ENCODE measurements around the gene FOXO1.

FOXO1 gene

DNA sequence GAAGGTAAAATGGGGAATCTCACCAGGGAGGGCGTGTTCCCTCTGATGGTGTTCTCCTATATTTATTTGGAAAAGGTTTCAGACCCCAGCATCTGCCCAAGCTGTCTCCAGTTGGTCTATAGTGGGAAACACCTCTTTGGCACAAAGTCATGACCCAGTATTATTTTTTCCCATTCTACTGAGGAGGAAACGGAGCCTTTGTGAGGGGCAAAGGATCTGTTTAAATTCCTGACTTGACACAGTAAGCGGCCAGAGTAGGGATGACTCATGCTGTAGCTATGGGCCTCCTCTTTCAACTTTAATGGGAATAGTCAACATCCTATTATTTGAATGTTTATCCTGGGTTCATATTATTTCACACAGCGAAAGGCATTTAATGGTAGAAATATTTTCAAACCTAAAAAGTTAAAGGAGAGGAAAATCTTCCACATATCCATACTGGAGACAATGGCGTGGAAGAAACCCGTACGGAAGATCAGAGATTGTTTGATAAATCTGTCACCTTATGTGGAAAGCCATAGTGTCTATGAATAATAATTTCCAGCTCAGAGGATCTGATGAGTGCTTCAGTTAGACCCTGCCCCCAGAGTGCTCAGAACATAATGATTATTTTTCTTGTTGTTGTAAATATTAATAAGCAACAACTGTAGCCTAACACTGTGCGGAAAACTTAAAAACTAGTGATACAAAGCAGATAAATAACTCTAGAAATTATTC, 126.0 kb downstream of the FOXO1 start:
- DNase-seq (ENCODE audit: low read depth): peak; percentile 91
- in situ Hi-C loops (cut with HindIII; ENCODE audit: low sequenced_read_pairs): no loop called here
- H3K4me3 ChIP-seq (ENCODE audit: low read depth, low read length): no peak overlapping the region
- TF ChIP-seq CTCF (IDR thresholded peaks at IDR 0.05; ENCODE audit: low read depth, low read length, missing control alignments): no peak

DNA sequence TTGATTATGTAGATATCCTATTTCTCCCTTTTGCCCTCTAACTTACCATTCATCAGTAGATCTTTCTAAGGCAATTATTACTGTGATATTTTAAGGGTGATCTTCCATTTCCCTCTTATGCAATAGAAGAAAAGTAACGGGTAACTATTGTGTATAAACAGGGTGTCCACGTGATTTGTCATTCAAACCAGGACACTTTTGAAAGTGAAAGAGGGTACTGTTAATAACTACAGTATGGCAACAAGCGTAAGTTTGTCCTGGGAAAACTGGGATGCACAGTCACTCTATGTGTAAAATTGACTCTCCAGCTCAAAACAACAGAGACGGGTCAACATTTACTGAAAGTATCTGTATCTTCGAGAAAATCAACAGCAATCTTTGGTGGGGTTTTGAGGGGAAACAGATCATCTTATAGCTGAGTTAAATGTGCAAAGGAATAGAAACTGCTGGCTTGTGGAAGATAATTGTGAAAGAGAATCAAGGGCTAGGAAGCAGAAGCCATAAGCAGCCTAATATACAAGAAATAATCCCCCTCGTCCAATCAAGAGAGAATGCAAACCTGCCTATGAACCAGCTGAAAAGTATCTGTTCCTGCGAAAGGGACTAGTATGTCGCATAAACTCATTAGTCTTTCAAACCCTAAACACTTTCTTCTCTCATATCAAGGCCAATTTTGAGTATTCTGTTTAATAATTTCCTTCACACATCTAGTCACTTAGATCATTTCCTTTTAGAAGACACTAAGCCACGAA, 126.7 kb downstream of the FOXO1 start:
- in situ Hi-C loops (cut with HindIII; ENCODE audit: low sequenced_read_pairs): no loop called here
- TF ChIP-seq CTCF (IDR thresholded peaks at IDR 0.05; ENCODE audit: low read depth, low read length, missing control alignments): no peak
- no peak overlapping the region for H3K4me3 ChIP-seq (ENCODE audit: low read depth, low read length)
- no peak for DNase-seq (ENCODE audit: low read depth)

DNA sequence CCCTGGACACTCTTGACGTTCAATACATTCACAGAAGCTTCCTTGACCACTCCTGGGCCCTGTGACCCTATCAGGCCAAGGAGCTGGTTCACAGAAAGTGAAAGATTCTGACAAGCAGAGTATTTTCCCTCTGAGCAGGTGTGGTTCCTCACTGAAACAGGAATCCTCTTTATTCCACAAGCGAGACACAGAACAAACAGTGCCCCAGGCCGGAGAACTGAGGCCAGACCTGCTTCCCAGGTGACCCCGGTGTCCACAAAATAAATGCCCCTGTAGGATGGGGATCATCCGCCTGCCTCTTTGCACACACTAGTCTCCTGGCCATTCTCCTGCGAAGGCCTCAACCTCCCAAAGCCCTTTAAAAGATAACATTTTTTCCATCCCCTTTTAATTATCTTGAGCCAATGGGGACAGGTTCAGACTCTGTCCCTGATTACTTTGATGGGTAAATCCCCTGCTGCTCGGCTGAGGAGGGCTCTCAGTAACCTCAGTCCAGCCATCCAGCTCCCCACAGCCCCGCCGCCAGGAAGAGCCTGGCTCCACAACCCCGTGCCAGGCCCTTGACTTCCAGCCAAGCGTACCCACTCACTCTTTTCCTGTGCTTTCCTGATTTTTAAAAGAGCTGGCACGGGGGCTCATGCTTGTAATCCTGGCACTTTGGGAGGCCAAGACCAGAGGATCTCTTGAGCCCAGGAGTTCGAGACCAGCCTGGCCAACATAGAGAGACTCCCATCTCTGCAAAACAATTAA, 129.1 kb downstream of the FOXO1 start:
- TF ChIP-seq CTCF (IDR thresholded peaks at IDR 0.05; ENCODE audit: low read depth, low read length, missing control alignments): no peak
- no peak overlapping the region for H3K4me3 ChIP-seq (ENCODE audit: low read depth, low read length)
- DNase-seq (ENCODE audit: low read depth): no peak
- in situ Hi-C loops (cut with HindIII; ENCODE audit: low sequenced_read_pairs): no loop called here

DNA sequence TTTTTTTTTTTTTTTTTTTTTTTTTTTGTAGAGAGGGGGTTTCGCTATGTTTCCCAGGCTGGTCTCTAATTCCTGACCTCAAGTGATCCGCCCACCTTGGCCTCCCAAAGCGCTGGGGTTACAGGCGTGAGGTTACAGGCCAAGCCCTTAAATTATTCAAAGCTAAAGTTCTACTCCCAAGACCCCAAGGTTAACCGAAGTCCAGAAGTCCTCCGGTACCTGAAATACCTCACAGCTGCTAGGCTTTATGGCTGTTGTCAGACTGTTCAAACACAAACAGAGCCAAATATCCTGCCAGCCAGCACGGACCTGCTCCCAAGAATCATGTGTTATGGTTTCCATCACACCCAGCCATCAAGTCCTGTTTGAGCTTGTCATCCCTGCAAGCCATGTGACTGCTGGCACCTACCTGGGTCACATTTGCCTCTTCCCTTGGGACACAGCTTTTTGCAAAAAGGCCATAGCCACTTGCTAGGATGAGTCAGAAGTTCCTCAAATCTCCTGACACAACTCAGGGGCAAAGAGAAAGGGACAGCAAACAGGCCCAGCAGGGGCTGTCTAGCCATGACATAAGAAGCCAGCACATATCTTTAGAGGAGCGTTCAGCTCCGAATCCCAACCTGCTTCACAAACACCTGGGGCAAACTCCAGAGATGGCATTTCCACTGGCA, 129.9 kb downstream of the FOXO1 start:
- TF ChIP-seq CTCF (IDR thresholded peaks at IDR 0.05; ENCODE audit: low read depth, low read length, missing control alignments): no peak
- in situ Hi-C loops (cut with HindIII; ENCODE audit: low sequenced_read_pairs): no loop called here
- no peak for DNase-seq (ENCODE audit: low read depth)
- no peak overlapping the region for H3K4me3 ChIP-seq (ENCODE audit: low read depth, low read length)

- no peak for DNase-seq (ENCODE audit: low read depth)
- TF ChIP-seq CTCF (IDR thresholded peaks at IDR 0.05; ENCODE audit: low read depth, low read length, missing control alignments): no peak
- in situ Hi-C loops (cut with HindIII; ENCODE audit: low sequenced_read_pairs): no loop called here
- H3K4me3 ChIP-seq (ENCODE audit: low read depth, low read length): no peak overlapping the region
Observed at GRCh38 chr13:40535345-40535836, 131.1 kb downstream of the FOXO1 start.

- H3K4me3 ChIP-seq (ENCODE audit: low read depth, low read length): no peak overlapping the region
- no peak for DNase-seq (ENCODE audit: low read depth)
- TF ChIP-seq CTCF (IDR thresholded peaks at IDR 0.05; ENCODE audit: low read depth, low read length, missing control alignments): no peak
- in situ Hi-C loops (cut with HindIII; ENCODE audit: low sequenced_read_pairs): no loop called here
Observed at GRCh38 chr13:40534456-40534855, 132.0 kb downstream of the FOXO1 start.

Measured in astrocyte of the cerebellum (primary cell).